ENCODE measurements around the gene TRAK2. TPM values are rescaled to one million over a fixed set of nuclear protein-coding genes. Genes with fewer than 3 reads are reported as not detected.

Gene TRAK2
- total RNA-seq, 2 donors from 2014 or later, result 14.8 to 15.2 TPM

DNA sequence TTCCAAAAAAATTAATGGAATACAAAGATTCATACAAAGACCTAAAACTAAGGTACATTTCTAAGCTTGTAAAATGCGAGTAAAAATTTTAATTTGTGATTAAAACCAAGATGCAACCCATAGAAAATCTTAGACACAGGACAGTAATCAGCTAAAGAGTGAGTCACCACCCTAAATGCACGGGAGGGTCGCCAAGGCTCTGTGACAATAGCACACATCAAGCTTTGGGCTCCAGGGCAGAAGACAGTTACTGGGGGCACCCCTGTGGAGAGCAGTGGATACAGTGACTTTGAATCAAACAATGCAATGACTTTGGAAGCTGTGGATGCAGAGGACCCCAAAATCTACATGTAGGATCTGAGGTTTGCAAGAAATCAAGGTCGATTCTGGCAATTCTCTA is 101.7 kb downstream of the TRAK2 start:
- peak; percentile 34 for DNase-seq
- Mint-ChIP-seq H3K4me1 (no peaks in the 10 kb centered on the region), H3K27me3 (ENCODE audit: insufficient read depth) (peaks cover 54% of the 10 kb centered on the region), H3K36me3 (ENCODE audit: low read depth) (no peaks in the 10 kb centered on the region), H3K4me3 (no peak overlapping the region), H3K27ac (no peak overlapping the region), H3K9me3 (no peaks in the 10 kb centered on the region)
- WGBS, 2 experiments (ENCODE audit: insufficient coverage in 1 of 2, insufficient read length in 1 of 2), result 61 to 78% methylated on average over 2 to 4 of the region's 4 CpGs
- Histone ChIP-seq H3K36me3 (ENCODE audit: control insufficient read depth, insufficient read depth, low read length) (no peaks in the 10 kb centered on the region), H3K27ac (ENCODE audit: low read depth, low read length) (no peak overlapping the region), H3K27me3 (ENCODE audit: control insufficient read depth, insufficient read depth, low read length, poor library complexity, severe bottlenecking) (peaks cover 63% of the 10 kb centered on the region), H3K4me3 (ENCODE audit: low read length) (no peak overlapping the region), H3K9me3 (ENCODE audit: control insufficient read depth, low read length) (no peaks in the 10 kb centered on the region), H3K4me1 (ENCODE audit: control insufficient read depth, insufficient read depth, low read length) (no peaks in the 10 kb centered on the region), H3K9ac (ENCODE audit: extremely low read depth, low read length, poor library complexity, severe bottlenecking) (no peak overlapping the region)
- TF ChIP-seq, protein P1, sequence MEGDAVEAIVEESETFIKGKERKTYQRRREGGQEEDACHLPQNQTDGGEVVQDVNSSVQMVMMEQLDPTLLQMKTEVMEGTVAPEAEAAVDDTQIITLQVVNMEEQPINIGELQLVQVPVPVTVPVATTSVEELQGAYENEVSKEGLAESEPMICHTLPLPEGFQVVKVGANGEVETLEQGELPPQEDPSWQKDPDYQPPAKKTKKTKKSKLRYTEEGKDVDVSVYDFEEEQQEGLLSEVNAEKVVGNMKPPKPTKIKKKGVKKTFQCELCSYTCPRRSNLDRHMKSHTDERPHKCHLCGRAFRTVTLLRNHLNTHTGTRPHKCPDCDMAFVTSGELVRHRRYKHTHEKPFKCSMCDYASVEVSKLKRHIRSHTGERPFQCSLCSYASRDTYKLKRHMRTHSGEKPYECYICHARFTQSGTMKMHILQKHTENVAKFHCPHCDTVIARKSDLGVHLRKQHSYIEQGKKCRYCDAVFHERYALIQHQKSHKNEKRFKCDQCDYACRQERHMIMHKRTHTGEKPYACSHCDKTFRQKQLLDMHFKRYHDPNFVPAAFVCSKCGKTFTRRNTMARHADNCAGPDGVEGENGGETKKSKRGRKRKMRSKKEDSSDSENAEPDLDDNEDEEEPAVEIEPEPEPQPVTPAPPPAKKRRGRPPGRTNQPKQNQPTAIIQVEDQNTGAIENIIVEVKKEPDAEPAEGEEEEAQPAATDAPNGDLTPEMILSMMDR (conservative IDR thresholded peaks at IDR 0.05), result no peak

DNA sequence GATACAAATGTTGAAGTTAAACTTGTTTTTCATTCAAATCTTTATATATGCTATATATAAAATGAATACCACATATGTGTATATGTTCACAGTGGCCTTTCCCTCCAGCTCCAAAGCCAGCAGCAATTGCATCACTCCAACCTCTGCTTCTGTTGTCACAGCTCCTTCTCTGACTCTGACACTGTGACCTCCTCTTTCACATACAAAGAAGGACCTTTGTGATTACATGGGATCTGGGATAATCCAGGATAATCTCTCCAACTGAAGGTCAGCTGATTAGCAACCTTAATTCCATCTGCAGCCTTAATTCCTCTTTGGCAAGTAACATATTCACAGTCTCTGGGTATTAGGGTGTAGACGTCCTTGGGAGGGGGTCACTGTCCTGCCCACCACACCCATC is 102.5 kb downstream of the TRAK2 start:
- Mint-ChIP-seq H3K27me3 (ENCODE audit: insufficient read depth) (peaks cover 54% of the 10 kb centered on the region), H3K27ac (no peak overlapping the region), H3K36me3 (ENCODE audit: low read depth) (no peaks in the 10 kb centered on the region), H3K4me1 (peaks cover under 1% of the 10 kb centered on the region), H3K4me3 (no peak overlapping the region), H3K9me3 (no peaks in the 10 kb centered on the region)
- DNase-seq, result no peak
- Histone ChIP-seq H3K4me1 (ENCODE audit: control insufficient read depth, insufficient read depth, low read length) (no peaks in the 10 kb centered on the region), H3K9ac (ENCODE audit: extremely low read depth, low read length, poor library complexity, severe bottlenecking) (no peak overlapping the region), H3K9me3 (ENCODE audit: control insufficient read depth, low read length) (no peaks in the 10 kb centered on the region), H3K27me3 (ENCODE audit: control insufficient read depth, insufficient read depth, low read length, poor library complexity, severe bottlenecking) (peaks cover 63% of the 10 kb centered on the region), H3K4me3 (ENCODE audit: low read length) (no peak overlapping the region), H3K36me3 (ENCODE audit: control insufficient read depth, insufficient read depth, low read length) (no peaks in the 10 kb centered on the region), H3K27ac (ENCODE audit: low read depth, low read length) (no peak overlapping the region)
- TF ChIP-seq, protein P1 (conservative IDR thresholded peaks at IDR 0.05), result no peak
- 62% methylated on average over 1 of the region's 1 CpG; no CpG with 5 or more reads in 1 of the 2 experiments for WGBS, 2 experiments (ENCODE audit: insufficient coverage in 1 of 2, insufficient read length in 1 of 2)

DNA sequence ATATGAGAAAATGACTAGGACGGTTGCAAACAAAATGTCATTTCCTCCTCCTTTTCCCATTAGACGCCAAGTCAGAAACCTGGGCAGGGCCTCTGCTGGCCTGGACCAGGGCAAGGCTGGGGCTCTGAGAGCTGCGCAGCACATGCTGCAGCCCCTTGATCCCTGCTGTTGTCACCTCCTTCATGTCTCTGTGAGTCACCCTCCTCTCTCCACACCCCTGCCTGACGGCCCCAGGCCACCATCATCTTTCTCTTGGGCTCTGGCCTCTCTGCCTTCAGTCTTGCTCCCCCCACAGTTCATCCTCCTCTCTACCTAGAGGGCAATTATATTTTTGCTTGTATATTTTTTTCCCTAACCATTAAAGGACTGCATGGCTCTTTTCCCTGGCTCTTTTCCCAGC is 104.1 kb downstream of the TRAK2 start:
- Mint-ChIP-seq H3K27me3 (ENCODE audit: insufficient read depth) (peaks cover 55% of the 10 kb centered on the region), H3K4me1 (peaks cover 7% of the 10 kb centered on the region), H3K9me3 (no peaks in the 10 kb centered on the region), H3K27ac (no peak overlapping the region), H3K4me3 (no peak overlapping the region), H3K36me3 (ENCODE audit: low read depth) (no peaks in the 10 kb centered on the region)
- Histone ChIP-seq H3K27me3 (ENCODE audit: control insufficient read depth, insufficient read depth, low read length, poor library complexity, severe bottlenecking) (peaks cover 56% of the 10 kb centered on the region), H3K4me1 (ENCODE audit: control insufficient read depth, insufficient read depth, low read length) (no peaks in the 10 kb centered on the region), H3K9me3 (ENCODE audit: control insufficient read depth, low read length) (no peaks in the 10 kb centered on the region), H3K9ac (ENCODE audit: extremely low read depth, low read length, poor library complexity, severe bottlenecking) (no peak overlapping the region), H3K36me3 (ENCODE audit: control insufficient read depth, insufficient read depth, low read length) (no peaks in the 10 kb centered on the region), H3K4me3 (ENCODE audit: low read length) (no peak overlapping the region), H3K27ac (ENCODE audit: low read depth, low read length) (no peak overlapping the region)
- peak; percentile 46 for DNase-seq
- TF ChIP-seq, protein P1 (conservative IDR thresholded peaks at IDR 0.05), result no peak
- WGBS, 2 experiments (ENCODE audit: insufficient coverage in 1 of 2, insufficient read length in 1 of 2), result 91 to 92% methylated on average over 4 of the region's 4 CpGs
